GM18517 (cell line): ENCODE results near the gene CERS1.

Experiments
- ATAC-seq: cut with Tn5 transposase; IDR thresholded peaks from one replicate; pipeline ENCODE4 v1.9.1; 2021; ENCODE audit warnings: mild to moderate bottlenecking, moderate library complexity; ENCODE audit not compliant: unreplicated experiment

CERS1 gene

DNA sequence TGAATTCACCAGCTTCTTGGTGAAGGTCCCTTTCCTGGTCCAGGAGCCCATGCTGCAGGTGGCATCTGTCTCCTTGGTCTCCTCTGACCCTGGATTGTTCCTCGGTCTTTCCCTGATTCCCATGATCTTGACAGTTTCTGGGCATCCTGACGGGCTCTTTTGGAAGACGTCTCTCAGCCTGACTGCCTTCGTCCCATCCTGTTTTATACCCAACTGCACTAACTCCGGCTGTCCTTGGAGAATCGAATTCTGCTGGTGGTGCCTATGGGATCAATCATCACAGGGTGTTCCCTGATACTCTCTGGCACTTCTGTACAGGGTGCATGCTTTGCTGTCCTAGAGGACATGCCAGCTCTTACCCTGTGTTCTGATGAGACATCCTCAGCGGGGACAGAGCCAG is 19.1 kb downstream of the CERS1 start:
- ATAC-seq = no peak

DNA sequence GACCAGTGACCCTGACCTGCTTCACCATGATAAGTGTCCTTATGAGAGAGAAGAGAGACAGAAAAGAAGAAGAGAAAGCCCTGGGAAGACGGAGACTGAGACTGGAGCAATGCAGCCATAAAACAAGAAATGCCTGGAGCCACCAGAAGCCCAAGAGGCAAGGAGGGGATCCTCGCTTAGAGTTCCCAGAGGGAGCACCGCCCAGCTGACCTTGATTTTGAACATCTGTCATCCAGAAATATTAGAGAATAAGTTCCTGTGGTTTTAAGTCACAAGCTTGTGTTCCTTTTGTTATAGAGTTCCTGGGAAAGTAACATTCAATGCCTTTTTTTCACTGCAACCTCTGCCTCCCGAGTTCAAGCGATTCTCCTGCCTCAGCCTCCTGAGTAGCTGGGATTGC is 20.2 kb downstream of the CERS1 start:
- ATAC-seq = no peak

DNA sequence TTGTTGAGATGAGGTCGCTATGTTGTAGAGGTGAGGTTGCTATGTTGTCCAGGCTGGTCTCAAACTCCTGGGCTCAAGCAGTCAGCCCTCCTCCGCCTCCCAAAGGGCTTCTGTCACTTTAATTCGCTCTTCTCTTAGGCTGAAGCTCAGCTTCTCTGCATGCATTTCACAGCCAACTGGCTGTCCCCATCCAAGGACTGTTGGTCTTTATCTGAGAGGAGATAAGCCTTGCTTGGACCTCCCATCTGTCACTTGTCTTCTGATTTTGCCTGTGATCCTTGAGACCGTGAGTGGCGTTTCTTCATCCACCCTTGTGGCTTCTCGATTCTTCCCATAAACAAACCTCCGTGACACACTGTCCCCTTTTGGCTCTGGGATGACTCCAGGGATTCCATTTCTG is 24.4 kb downstream of the CERS1 start:
- no peak for ATAC-seq

DNA sequence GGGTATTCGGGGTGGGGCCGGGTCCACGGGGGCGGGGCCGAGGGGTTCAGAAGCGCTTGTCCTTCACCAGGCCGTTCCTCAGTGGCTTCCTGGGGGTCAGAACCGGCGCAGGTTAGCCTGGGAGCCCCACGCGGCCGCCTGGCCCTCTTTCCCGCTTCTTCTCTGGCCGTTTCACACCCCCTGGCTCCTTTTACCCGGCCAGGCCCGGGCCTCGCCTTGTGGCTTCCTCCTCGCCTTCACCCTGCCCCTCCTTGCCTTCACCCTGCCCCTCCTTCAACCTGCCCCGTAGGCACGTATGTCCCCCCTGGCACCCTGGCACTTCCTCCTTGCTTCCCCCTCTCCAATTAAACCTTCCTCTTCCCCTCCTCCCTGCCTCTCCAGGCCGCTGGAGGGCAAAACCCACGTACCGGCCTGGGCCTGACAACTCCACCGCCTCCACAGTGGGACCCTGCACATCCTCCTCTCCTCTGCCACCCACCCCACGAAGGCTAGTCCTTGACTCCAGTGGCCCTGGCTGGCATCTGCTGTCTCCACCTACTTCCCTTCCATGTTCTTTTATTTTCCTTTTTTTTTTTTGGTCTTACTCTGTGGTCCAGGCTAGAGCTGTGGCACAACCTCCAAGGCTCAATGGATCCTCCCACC is 25.3 kb downstream of the CERS1 start:
- no peak for ATAC-seq

DNA sequence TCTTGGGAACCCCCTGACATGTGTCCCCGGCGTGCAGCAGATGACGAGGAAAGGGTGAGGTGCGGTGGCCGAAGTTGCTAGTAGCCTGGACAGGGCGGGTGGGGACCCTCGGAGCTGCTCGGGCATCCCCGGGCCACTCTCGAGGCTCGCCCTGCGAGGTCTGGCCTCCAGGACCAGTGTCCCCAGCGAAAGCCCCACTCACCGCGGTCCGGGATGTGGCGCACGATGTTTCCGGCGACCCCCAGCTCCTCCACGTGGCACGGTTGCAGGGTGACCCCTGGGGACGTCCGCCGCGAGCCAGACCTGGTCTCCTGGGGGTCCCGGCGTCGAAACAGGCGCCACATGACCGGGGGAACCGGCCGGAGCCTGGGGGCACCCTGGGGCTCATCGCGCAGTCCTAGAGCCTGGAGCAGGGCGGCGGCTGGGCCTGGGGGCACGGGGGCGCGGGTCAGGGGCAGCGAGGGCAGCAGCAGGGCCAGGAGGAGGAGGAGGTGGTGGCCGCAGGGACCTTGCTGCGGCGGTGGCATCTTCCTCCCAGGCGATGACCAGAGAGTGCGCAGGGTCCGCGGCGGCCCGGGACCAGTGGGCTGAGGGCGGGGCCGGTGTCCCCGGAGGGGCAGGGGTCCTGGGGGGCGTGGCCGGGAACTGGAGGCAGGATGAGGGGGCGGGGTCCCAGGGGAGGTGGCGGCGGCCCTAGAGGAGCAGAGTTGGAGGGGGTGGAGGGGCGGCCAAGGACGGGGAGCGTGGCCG is 26.0 kb downstream of the CERS1 start:
- ATAC-seq = no peak

DNA sequence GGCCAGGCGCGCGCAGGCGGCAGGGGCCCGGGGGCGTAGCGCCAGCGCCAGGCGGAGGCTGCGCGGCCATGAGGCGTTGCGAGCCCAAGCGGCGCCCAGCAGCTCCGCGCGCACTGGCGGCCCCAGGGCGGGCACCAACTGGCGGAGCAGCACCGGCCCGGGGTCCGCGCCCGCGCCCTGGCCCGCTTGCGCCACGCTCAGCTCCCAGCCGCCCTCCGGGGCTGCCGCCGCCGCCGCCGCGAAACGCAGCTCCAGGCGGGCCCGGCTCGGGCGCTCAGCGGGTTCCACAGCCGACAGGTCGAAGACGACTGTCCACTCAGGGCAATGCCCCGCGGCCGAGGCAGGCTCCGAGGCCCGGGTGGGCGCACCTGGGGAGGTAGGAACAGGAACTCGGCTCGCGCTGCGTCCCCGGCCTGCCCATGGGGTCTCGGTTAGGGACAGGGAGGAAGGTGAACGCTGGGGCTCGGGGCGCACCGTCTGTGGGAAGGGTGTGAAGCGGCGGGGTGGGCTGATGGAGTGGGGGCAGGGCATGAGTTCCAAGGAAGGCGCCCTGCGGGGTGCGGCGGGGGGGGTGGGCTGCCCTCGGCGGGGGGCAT is 26.8 kb downstream of the CERS1 start:
- no peak for ATAC-seq

DNA sequence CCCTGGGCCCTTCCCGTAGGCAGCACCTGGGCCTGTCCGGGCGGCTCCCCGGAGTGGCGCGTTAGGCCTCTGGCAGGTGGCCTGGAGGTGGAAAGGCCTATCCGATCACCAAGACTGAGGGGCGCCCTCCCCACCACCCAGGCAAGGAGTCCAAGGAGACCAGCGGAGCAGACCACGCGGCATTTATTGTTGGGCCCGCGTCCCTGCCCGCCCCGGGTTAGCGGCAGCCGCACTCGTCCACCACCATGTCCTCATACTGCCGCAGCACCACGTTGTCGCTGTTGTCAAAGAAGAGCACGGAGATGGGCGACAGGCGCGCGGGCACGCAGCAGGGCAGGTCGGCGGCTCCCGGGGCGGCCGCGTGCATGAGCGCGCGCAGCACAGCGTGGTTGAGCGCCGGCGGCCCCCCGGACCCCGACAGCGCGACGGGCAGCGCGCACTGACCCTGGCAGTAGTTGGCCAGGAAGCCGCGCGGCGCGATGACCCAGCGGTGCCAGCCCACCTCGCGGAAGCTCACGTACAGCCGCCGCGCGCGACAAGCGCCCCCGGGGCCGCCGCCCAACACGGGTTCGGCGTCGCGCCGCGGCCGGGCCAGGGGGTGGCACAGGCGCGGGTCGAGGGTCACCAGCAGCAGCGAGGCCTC is 27.5 kb downstream of the CERS1 start:
- no peak for ATAC-seq

DNA sequence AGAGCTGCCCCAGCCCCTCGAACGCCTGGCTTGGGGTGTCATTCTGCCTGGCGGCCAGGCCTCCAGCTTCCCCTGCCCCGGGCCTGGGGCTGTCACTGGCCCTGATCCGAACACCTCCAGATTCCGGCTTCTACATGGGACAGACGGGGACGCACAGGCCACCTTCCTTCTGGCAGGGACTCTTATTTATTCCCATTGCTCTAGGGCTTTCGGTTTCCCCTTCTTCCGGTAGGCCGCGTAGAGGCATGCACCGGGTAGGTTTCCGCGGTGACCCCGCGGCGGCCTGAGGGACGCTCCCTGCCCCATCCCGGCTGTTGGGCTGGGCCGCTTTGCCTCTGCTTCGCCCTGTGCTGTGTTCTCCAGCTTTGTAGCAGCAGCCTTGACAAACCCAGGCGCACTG is 28.2 kb downstream of the CERS1 start:
- ATAC-seq = no peak

DNA sequence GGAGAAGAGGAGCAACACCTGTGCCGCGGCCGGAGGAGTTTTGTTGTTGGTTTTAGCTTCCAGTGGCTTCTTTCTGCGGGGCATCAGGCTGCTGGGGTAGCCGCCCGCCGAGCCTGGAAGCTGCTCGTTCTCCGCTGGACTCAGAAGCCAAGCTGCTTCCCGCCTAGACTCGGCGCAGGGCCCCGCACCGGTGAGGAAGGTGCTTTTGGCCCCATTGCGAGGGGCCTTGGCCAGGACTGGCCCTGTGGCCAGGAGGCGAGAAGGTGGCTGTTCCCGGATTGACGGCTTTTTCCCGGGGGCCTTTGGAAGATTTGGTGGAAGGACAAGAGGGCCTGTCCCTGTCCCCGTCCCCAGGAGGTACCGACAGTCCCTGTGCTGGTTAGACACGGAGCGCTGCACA is 28.8 kb downstream of the CERS1 start:
- ATAC-seq = no peak

DNA sequence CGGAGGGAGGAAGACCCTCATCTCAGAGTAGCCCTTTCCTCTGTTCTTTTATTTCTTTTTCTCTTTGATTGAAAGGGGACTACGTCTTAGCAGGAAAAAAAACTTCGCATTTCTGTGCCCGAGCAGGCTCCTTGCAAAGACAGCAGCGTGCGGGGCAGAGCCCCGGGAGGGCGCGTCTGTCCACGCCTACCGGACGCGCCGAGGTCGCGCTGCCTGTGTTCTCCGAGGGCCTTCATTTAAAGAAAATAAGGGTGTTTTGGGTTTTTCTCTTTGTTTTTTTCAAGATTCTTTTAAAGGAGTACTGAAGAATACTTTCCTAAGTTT is 29.2 kb downstream of the CERS1 start:
- ATAC-seq = no peak

DNA sequence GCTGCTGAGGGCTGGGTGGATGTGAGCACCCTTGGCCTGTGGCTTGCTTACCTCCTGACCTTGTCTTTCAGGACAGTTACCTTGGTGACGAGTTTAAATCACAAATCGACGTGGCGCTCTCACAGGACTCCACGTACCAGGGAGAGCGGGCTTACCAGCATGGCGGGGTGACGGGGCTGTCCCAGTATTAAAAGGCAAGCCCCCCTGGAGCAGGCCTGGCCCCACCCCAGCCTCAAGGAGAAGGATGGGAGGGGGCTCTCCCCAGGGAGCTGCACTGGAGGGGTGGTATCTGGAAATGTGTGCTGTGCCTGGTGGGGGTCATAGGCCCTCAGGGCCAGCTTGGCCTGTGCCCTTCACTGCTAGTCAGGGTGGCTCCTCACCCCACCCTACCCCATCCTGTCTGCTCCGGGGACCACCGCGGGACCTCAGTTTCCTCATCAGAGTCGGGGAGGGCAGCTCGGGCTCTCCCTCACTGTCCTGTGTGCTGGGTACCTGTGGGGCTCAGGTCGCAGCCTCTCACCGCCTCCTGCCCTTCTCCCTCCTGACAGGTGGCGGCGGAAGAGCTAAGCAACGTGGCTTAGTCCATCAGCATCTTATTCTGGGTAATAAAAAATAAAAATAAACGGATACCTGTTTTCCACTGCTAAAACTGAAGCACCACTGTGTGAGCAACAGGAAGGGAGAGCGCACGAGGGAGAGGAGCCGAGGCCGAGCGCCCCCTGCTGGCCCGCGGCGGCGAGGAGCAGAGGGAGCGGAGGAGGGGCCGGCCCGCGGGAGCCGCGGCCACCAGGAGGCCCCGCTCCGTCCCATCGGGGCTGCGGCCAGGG is 29.8 kb downstream of the CERS1 start:
- no peak for ATAC-seq

DNA sequence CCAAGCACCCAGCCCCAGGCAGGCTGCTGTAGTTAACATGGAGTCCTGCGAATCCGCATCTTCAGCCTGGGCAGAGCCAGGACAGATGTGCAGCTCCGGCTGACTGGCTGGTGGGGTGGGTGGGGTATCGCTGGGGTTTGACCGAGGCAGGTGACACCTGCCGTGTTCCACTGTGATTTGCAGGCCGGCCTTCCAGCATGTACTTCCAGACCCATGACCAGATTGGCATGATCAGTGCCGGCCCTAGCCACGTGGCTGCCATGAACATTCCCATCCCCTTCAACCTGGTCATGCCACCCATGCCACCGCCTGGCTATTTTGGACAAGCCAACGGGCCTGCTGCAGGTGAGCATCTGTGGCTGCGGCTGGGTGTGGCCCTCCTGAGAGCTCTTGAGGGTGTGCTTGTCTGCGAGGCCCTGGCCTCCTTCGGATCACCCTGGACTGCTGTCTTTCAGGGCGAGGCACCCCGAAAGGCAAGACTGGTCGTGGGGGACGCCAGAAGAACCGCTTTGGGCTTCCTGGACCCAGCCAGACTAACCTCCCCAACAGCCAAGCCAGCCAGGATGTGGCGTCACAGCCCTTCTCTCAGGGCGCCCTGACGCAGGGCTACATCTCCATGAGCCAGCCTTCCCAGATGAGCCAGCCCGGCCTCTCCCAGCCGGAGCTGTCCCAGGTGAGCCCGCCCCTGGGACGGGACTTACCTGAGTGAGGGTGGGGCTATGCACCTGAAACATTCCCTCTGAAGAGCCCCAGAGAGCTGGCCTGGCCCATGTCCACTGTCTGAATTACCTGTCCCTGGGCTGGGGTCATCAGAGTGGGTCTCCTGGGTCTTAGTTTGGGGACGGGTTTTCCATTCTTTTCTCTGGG is 30.6 kb downstream of the CERS1 start:
- no peak for ATAC-seq

DNA sequence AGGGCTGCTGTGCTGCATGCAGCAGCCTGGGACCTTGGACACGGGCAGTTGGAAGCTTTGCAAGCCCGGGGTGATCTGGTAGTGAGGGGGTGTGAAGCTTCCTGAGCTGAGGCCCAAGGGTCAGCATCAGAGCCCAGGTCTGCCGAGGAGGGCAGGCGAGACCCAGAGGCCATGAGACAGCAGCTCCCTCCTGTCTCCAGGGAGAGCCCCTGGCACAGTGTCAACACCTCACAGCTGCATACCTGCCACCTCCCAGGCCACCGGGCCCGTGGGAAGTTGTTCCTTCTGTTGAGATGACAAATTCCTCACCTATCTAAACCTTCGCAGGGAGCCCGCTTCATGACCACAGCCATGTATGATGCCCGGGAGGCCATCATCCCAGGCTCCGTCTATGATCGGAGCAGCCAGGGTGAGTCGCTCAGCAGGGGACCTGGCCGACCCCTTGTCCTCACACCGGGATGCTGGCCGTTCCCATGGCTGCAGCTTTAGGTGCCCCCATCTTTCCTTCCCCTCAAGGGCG is 32.1 kb downstream of the CERS1 start:
- no peak for ATAC-seq

DNA sequence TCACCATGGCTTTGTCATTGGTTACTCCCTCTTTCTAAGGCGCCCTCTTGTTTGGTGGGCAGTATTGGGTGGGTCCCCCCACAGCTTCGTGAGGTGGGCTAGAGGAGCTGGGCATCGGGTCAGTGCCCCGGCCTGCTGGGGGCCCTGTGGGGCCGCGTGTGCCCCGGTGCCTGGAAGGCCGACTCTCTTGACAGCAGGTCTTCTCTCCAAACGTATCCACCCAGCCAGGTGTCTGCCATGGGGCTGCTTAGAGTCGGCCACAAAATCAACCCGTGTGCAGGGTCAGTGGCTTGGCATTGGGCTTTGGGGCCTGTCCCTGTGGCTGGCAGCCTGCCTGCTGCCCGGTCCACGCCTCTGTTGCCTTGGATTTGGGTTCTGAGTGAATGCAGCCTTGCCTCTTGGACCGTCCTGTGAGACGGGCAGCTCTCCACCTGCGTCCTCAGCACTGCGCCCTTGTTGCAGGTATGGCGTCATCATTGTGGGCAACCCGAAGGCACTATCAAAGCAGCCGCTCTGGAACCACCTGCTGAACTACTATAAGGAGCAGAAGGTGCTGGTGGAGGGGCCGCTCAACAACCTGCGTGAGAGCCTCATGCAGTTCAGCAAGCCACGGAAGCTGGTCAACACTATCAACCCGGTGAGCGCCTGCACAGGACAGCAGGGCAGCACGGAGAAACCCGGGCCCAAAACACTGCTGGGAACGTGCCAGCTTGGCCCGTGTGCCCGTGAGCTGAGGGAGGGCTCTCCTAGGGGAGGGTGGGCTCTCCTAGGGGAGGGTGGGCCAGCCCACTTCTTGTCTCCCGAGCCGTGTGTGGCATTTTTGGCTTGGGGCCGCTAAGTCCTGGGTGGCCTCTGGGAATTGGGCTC is 32.7 kb downstream of the CERS1 start:
- ATAC-seq = no peak

DNA sequence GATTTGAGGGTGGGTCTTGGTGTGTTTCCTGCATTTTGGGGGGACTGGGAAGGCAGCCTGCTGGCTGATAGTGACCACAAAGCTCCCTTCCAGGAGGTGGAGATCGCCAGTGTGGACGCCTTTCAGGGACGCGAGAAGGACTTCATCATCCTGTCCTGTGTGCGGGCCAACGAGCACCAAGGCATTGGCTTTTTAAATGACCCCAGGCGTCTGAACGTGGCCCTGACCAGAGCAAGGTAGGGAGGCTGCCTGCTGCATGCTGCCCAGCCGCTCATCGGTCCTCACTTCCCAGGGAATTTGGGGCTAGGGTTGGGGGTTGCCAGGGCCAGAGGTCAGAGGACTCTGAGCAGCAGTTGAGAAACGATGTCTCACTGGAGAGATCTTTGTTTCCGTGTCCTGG is 34.0 kb downstream of the CERS1 start:
- ATAC-seq = no peak

DNA sequence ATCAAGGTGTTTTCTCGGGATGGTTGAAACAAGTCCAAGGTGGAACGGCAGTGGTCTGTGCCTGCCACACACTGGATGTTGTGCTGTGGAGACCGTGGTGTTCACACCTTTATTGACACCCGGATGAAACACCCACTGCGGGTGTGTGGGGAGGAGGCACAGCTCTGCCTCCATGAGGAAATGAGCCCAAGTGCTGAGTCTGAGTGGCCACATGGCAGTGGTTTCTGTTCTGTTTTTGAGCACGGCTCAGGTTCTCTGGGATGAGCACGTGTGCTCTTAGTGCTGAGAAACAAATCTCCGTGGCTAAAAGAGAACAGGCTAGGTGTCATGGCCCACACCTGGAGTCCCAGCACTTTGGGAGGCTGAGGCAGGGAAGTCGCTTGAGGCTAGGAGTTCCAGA is 34.7 kb downstream of the CERS1 start:
- no peak for ATAC-seq

DNA sequence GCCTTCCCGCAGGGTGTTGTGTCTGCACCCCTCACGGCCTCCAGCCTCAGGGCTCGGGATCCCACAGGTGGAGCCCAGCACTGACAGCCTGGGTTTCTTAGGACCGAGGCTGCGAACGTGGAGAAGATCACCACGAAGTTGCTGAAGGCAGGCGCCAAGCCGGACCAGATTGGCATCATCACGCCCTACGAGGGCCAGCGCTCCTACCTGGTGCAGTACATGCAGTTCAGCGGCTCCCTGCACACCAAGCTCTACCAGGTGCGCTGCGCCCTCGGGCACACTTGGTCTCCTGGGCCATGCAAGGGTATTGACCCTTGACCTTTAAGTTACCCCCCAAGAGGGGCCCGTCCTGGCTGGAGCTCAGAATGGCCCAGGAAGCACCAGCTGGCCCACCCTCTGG is 35.2 kb downstream of the CERS1 start:
- no peak for ATAC-seq

DNA sequence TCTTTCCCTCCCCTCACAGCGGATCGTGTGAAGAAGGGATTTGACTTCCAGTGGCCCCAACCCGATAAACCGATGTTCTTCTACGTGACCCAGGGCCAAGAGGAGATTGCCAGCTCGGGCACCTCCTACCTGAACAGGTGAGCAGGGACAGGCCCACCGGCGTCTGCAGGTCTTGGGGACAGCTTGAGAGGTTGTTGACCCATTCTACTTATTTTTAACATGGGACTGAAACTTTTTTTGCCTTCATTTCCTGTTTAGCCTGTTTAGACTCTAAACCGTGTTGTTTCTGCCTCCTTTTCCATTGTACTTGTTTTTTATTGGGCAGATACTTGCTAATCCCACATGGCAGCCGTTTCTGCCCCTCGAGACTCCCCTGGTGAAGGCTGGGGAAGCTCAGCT is 35.7 kb downstream of the CERS1 start:
- ATAC-seq = no peak

DNA sequence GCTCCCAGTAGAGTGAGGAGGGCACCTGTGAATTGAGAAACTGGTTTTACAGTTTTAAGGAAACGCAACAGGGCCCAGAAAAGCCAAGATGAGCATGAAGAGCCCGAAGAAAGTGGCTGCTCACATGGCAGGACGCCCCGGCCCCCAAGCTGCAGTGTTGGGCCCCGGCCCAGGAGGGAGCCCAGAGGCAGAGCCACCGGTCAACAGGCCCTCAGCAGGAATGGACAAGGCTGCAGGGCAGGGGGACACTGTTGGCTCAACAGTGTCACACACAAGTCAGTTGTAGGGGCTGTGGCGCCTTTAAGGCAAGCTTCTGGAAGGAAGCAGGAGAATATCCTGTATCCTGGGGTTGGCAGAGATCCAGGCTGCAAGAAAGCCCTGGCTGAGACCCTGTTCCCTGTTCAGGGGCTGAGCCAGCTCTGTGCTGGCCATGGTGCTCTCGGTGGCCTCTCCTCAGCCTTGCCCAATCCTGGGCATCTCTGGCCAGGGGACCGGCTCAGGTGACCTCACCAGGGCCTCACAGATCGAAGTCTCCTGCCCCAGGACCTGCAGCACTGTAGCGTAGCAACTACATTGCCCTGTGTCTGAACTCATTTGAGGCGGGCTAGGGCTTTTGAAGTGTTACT is 36.2 kb downstream of the CERS1 start:
- ATAC-seq = no peak
